WTC11 (cell line): ENCODE data around the gene TMEM253. TPM values are rescaled to one million over a fixed set of nuclear protein-coding genes. Genes with fewer than 3 reads are reported as not detected.

Experiments
- ATAC-seq: fragments of 200-7000 bp; cut with Tn5 transposase; 2 replicates; pipeline ENCODE4 v1.10.0; 2021; ENCODE audit warnings: mild to moderate bottlenecking, moderate library complexity
- CTCF ChIA-PET: fragments of 300-600 bp; sonication (Branson Sonifier 250); formaldehyde crosslinking; loops from one replicate; lab custom pipeline; 2021; ENCODE audit warnings: antibody characterized with exemption; lab: Charles Lee
- POLR2A ChIA-PET: fragments of 350-600 bp; sonication (Branson Sonifier 250); formaldehyde crosslinking; loops from one replicate; lab custom pipeline; 2021; ENCODE audit warnings: antibody characterized with exemption; lab: Charles Lee
- DNase-seq: peaks from one replicate; pipeline ENCODE4 v3.0.0; 2021; ENCODE audit warnings: low spot score
- H3K27ac Mint-ChIP-seq: 2 replicates; pipeline ENCODE4 v1.8.0; 2021; ENCODE audit warnings: mixed read lengths
- H3K27me3 Mint-ChIP-seq: 2 replicates; pipeline ENCODE4 v1.8.0; 2021; ENCODE audit warnings: low read depth, mild to moderate bottlenecking, moderate library complexity, mixed read lengths
- H3K36me3 Mint-ChIP-seq: 2 replicates; pipeline ENCODE4 v1.8.0; 2021; ENCODE audit warnings: mixed read lengths
- H3K4me1 Mint-ChIP-seq: 2 replicates; pipeline ENCODE4 v1.8.0; 2022; ENCODE audit warnings: mixed read lengths
- H3K4me3 Mint-ChIP-seq: 2 replicates; pipeline ENCODE4 v1.8.0; 2021; ENCODE audit warnings: mild to moderate bottlenecking, moderate library complexity, mixed read lengths
- H3K9me3 Mint-ChIP-seq: 2 replicates; pipeline ENCODE4 v1.8.0; 2021; ENCODE audit warnings: mixed read lengths
- ATF1 ChIP-seq: sonication (generic); formaldehyde crosslinking; IDR thresholded peaks from 2 replicates; pipeline ENCODE4 v1.8.1; 2023; ENCODE audit warnings: mild to moderate bottlenecking, moderate library complexity, missing genetic modification reagents
- ATF6 ChIP-seq: sonication (generic); formaldehyde crosslinking; IDR thresholded peaks from 2 replicates; pipeline ENCODE4 v1.8.1; 2023; ENCODE audit warnings: mild to moderate bottlenecking, missing genetic modification reagents
- E2F4 ChIP-seq: sonication (generic); formaldehyde crosslinking; IDR thresholded peaks from 2 replicates; pipeline ENCODE4 v1.8.1; 2022; ENCODE audit warnings: low read depth, mild to moderate bottlenecking, moderate library complexity, missing genetic modification reagents, borderline replicate concordance
- ELF4 ChIP-seq: sonication (generic); formaldehyde crosslinking; IDR thresholded peaks from 2 replicates; pipeline ENCODE4 v1.8.1; 2022; ENCODE audit warnings: low read depth, mild to moderate bottlenecking, moderate library complexity, missing genetic modification reagents
- ERG ChIP-seq: fragments of 250-450 bp; sonication (Bioruptor Pico); IDR thresholded peaks from 2 replicates; pipeline ENCODE4 v1.8.0; 2021; ENCODE audit warnings: mild to moderate bottlenecking
- FOXP4 ChIP-seq: sonication (generic); formaldehyde crosslinking; IDR thresholded peaks from 2 replicates; pipeline ENCODE4 v1.8.0; 2022; ENCODE audit warnings: mild to moderate bottlenecking, missing genetic modification reagents
- GABPB1 ChIP-seq: sonication (generic); formaldehyde crosslinking; IDR thresholded peaks from 2 replicates; pipeline ENCODE4 v1.8.1; 2023; ENCODE audit warnings: mild to moderate bottlenecking, missing genetic modification reagents
- JAZF1 ChIP-seq: fragments of 250-450 bp; sonication (Bioruptor Pico); IDR thresholded peaks from 2 replicates; pipeline ENCODE4 v1.9.0; 2021; ENCODE audit warnings: moderate library complexity, mild to moderate bottlenecking, inconsistent platforms
- KAT7 ChIP-seq: sonication (generic); formaldehyde crosslinking; IDR thresholded peaks from 2 replicates; pipeline ENCODE4 v1.8.1; 2023; ENCODE audit warnings: missing genetic modification reagents, mild to moderate bottlenecking, borderline replicate concordance
- MXD4 ChIP-seq: fragments of 250-450 bp; sonication (Bioruptor Pico); IDR thresholded peaks from 2 replicates; pipeline ENCODE4 v1.8.0; 2021; ENCODE audit warnings: mild to moderate bottlenecking, moderate library complexity, borderline replicate concordance
- MYBL2 ChIP-seq: sonication (generic); formaldehyde crosslinking; IDR thresholded peaks from 2 replicates; pipeline ENCODE4 v1.8.1; 2023; ENCODE audit warnings: mild to moderate bottlenecking, moderate library complexity, missing genetic modification reagents
- NR1H2 ChIP-seq: sonication (generic); formaldehyde crosslinking; IDR thresholded peaks from 2 replicates; pipeline ENCODE4 v1.9.0; 2021; ENCODE audit warnings: mild to moderate bottlenecking, moderate library complexity, missing genetic modification reagents
- NR3C1 ChIP-seq: sonication (generic); formaldehyde crosslinking; conservative IDR thresholded peaks from 2 replicates; pipeline ENCODE4 v1.8.1; 2023; ENCODE audit warnings: low read depth, mild to moderate bottlenecking, missing genetic modification reagents
- RELA ChIP-seq: sonication (generic); formaldehyde crosslinking; IDR thresholded peaks from 2 replicates; pipeline ENCODE4 v1.8.1; 2022; ENCODE audit warnings: missing genetic modification reagents, mild to moderate bottlenecking, borderline replicate concordance
- SOX15 ChIP-seq: fragments of 250-450 bp; sonication (Bioruptor Pico); IDR thresholded peaks from 2 replicates; pipeline ENCODE4 v1.9.0; 2021; ENCODE audit warnings: mild to moderate bottlenecking
- USF1 ChIP-seq: sonication (generic); formaldehyde crosslinking; IDR thresholded peaks from 2 replicates; pipeline ENCODE4 v1.8.0; 2022; ENCODE audit warnings: mild to moderate bottlenecking, missing genetic modification reagents
- ZBTB43 ChIP-seq: sonication (generic); formaldehyde crosslinking; IDR thresholded peaks from 2 replicates; pipeline ENCODE4 v1.8.1; 2023; ENCODE audit warnings: mild to moderate bottlenecking, missing genetic modification reagents
- ZNF121 ChIP-seq: sonication (generic); formaldehyde crosslinking; IDR thresholded peaks from 2 replicates; pipeline ENCODE4 v1.8.0; 2023; ENCODE audit warnings: missing genetic modification reagents
- total RNA-seq: library from RNA; stranded (reverse); gene quantifications from 3 replicates; pipeline ENCODE4 v1.2.3, GENCODE V29; 2021

TMEM253 gene
- total RNA-seq, 1 experiment from 2014 or later = 1.7 TPM

- TF ChIP-seq ELF4 (CRISPR knock-in tag) = no peak
- no peak overlapping the region for H3K27ac Mint-ChIP-seq
- ATAC-seq (no peak), DNase-seq (no peak)
- ChIA-PET POLR2A (interaction anchor here (0.6 kb wide), 1 partner anchor 9 kb away, joined by 3 read pairs; no protein-coding TSS in a partner anchor), CTCF (interaction anchor here (0.8 to 4.8 kb wide), 7 partner anchors 12 to 86 kb away, joined by 3 to 39 read pairs (median 7); no protein-coding TSS in a partner anchor)
- H3K4me3 Mint-ChIP-seq = no peak overlapping the region
- H3K36me3 Mint-ChIP-seq = no peaks in the 10 kb centered on the region
- H3K27me3 Mint-ChIP-seq = no peaks in the 10 kb centered on the region; the same call in 1 of the 2 replicates
- H3K4me1 Mint-ChIP-seq = peaks cover 7% of the 10 kb centered on the region
- no peaks in the 10 kb centered on the region for H3K9me3 Mint-ChIP-seq
These were observed 44.2 kb upstream of the TMEM253 start for GRCh38 chr14:21056520-21057163.

- no peak within 1 kb of the TSS for H3K27ac Mint-ChIP-seq
- ChIA-PET POLR2A (no interaction called here), CTCF (interaction anchor here (0.7 to 4.8 kb wide), 8 partner anchors 11 to 59 kb away, joined by 3 to 39 read pairs (median 5); partner anchors contain the start of genes RNASE7 and SLC39A2)
- peaks cover 7% of the 10 kb centered on the region for H3K4me1 Mint-ChIP-seq
- no peak within 1 kb of the TSS for H3K4me3 Mint-ChIP-seq
- DNase-seq (no peak), ATAC-seq (no peak)
- H3K9me3 Mint-ChIP-seq = no peaks in the 10 kb centered on the region
- H3K36me3 Mint-ChIP-seq = no peaks in the 10 kb centered on the region
- H3K27me3 Mint-ChIP-seq = no peaks in the 10 kb centered on the region
- TF ChIP-seq KAT7 (CRISPR knock-in tag) = no peak
- no peak for TF ChIP-seq JAZF1 (CRISPR knock-in tag)
- no peak for TF ChIP-seq NR3C1 (CRISPR knock-in tag)
- peak; percentile 55; the same call in 1 of the 2 replicates for TF ChIP-seq GABPB1 (CRISPR knock-in tag)
- TF ChIP-seq ATF1 (CRISPR knock-in tag) = no peak
- TF ChIP-seq USF1 = no peak
- TF ChIP-seq NR1H2 = no peak
- TF ChIP-seq ZBTB43 = no peak
- TF ChIP-seq, all 79 proteins: peak for 1
These were observed 42.8 kb upstream of the TMEM253 start, which contains the start of gene RNASE8 for GRCh38 chr14:21057803-21058675. RNASE8 (plus strand) TSS chr14:21057822; CDS start chr14:21057893, 71 bp downstream.

- Mint-ChIP-seq H3K27ac (no peak overlapping the region), H3K9me3 (no peaks in the 10 kb centered on the region), H3K36me3 (no peaks in the 10 kb centered on the region), H3K4me1 (peaks cover 7% of the 10 kb centered on the region), H3K4me3 (no peak overlapping the region), H3K27me3 (no peaks in the 10 kb centered on the region)
- ATAC-seq (no peak), DNase-seq (no peak)
- ChIA-PET CTCF (interaction anchor here (0.7 to 4.8 kb wide), 7 partner anchors 10 to 60 kb away, joined by 3 to 39 read pairs (median 5); partner anchors contain the start of genes RNASE7 and SLC39A2), POLR2A (interaction anchor here (0.5 kb wide), 1 partner anchor 33 kb away, joined by 9 read pairs; no protein-coding TSS in a partner anchor)
- no peak for TF ChIP-seq MYBL2 (CRISPR knock-in tag)
- TF ChIP-seq ZNF121 (CRISPR knock-in tag) = no peak
- TF ChIP-seq ZBTB43 = no peak
- TF ChIP-seq JAZF1 (CRISPR knock-in tag) = no peak
- no peak for TF ChIP-seq FOXP4 (CRISPR knock-in tag)
- no peak for TF ChIP-seq RELA (CRISPR knock-in tag)
- no peak for TF ChIP-seq ERG
- no peak for TF ChIP-seq KAT7 (CRISPR knock-in tag)
- no peak for TF ChIP-seq ATF6 (CRISPR knock-in tag)
- TF ChIP-seq MXD4 (CRISPR knock-in tag) = no peak
- no peak for TF ChIP-seq NR1H2
- no peak for TF ChIP-seq SOX15 (CRISPR knock-in tag)
- TF ChIP-seq E2F4 (CRISPR knock-in tag) = no peak
- TF ChIP-seq GABPB1 (CRISPR knock-in tag) = no peak
These were observed 42.0 kb upstream of the TMEM253 start for GRCh38 chr14:21058903-21059302.
